Stimulated activated CD8-positive, alpha-beta memory T cell treated with anti-CD3 and anti-CD28 coated beads, Interleukin-7, amount 100 ng/mL, for 1 hour (primary cell): ENCODE measurements around the gene TMC5.

Source experiments
- DNase-seq, 2 donors: peaks; one replicate each; pipeline ENCODE4 v3.0.0-alpha.2; 2020; ENCODE audit warnings: low read depth in 2 of 2

The TMC5 gene

DNA sequence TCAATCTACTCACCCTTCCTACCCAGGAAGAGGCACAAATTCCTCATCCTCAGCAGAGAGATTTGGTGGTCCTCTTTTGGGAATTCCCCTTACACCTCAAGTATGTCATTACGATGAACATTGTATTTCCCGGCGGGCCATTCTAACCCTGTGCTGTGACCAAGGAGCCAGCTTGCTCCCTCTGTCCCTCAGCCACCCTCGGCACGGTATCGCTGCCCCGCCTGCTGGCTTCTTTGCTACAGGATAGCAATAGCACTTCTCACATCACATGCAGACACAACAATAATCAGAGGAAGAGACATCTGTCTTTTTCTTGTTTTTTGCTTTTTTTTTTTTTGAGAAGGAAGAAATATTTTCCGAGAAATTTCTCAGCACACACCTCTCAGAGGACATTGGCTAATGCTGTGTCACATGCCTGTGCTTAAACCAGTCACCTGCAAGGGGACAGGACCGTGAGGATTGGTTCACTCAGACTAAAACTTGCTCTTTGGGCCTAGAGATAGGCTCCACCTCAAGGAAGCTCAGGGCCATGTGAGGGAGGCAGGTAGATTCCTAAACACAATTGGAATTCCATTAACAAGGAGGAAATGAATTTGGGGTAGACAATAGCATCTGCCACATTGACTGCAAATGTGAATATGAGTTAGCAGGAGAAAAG lies 41.2 kb downstream of the TMC5 start:
- DNase-seq: no peak

- no peak for DNase-seq
Measured at GRCh38 chr16:19460397-19460796, 42.7 kb downstream of the TMC5 start.

DNA sequence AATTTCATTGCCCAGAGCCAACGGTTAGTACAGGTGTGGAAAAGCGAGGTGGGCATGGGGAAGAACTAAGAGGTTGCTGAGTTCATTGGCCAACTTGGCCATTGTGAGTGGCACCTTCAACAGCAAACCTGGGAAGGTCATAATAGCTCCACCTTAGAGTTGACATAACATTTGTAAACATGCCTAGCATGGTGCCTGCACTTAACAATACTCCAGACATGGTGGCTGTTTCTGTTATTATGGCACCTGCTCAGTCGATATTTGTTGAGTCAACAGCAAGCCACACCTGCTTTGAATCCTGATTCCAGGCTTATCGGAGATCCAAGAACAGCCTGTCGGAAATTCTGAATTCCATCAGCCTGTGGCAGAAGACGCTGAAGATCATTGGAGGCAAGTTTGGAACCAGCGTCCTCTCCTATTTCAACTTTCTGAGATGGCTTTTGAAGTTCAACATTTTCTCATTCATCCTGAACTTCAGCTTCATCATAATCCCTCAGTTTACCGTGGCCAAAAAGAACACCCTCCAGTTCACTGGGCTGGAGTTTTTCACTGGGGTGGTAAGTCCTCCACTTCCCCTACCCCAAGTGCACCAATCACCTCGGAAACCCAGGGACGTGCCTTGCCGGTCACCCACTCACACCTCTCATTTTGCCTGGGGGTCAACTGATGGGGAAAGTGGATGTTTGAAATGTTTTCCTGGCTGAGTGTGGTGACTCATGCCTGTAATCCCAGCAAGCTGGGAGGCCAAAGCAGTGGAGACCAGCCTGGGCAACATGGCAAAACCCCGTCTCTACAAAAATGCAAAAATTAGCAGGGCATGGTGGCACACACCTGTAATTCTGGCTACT lies 46.0 kb downstream of the TMC5 start:
- no peak for DNase-seq

DNA sequence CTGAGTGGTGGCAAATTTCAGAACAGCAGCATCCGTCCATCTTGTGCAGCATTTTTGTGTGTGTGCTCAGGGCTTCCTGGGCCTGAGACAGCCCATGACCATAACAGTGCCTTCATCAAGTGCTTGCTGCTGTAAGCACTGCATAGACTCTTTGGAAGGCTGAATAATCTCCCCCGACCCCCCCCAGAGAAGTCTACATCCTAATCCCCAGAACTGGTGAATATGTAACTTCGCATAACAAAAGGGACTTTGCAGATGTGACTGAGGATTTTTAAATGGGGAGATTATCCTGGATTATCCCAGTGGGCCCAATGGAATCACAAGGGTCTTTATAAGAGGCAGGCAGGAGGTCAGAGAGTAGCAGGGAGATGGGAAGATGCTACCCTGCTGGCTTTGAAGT lies 50.6 kb downstream of the TMC5 start:
- no peak for DNase-seq

DNA sequence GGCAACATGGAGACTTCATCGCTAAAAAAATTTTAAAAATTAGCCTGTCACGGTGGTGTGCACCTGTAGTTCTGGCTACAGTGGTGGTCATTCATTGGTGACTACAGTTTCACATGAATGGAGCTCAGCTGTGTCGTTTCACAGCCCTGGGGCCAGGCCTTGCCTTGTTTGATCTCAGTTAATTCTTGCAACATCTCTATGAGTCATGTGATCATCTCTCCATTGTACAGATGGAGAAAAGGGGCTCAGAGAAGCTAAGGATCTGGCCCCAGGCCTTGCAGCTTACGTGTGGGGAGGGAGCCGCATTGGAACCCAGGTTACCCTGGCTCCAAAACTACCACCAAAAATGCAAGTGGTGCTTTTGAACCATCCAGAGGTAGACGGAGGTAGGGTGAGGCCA lies 54.8 kb downstream of the TMC5 start:
- DNase-seq: no peak

- DNase-seq: no peak
Measured at GRCh38 chr16:19474617-19475016, 56.9 kb downstream of the TMC5 start.

GRCh38 chr16:19478505-19478904 lies 60.8 kb downstream of the TMC5 start:
- no peak for DNase-seq

- no peak for DNase-seq
Measured at GRCh38 chr16:19479302-19479721, 61.6 kb downstream of the TMC5 start.

DNA sequence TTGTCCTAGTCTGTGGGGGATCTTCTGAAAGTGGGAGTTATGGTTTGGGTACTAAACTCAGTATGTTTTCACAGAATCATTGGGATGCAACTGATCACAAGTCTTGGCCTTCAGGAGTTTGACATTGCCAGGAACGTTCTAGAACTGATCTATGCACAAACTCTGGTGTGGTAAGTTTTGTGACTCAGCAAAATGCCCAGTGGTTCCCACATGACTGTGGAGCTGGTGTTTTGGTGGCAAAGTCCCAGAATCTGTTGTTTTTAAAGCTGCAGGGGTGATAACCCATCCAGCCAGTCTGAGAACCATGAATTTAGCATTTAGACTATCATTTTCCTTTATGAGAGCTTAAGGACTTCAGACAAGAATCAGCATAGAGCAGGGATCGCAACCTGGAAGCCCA lies 63.6 kb downstream of the TMC5 start:
- DNase-seq: no peak

GRCh38 chr16:19481769-19482168 lies 64.1 kb downstream of the TMC5 start:
- DNase-seq: no peak

DNA sequence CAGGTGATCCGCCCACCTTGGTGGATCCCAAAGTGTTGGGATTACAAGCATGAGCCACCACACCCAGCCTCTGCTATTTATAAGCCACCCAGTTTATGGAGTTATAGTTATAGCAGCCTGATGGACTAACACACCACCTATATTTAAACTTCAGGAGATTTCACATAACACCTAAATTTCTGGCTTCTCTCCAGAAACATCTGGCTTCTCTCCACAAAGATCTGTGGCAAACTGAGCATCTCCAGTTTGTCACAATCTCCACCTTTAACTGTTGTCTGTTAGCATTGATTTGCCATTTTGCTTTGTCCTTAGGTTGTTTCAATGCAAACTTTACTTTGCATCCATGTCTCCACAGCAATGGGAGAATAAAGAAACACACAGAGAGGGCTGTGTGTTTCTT lies 64.6 kb downstream of the TMC5 start:
- DNase-seq: no peak

- no peak for DNase-seq
Measured at GRCh38 chr16:19484096-19484495, 66.4 kb downstream of the TMC5 start.

GRCh38 chr16:19485611-19486010 lies 67.9 kb downstream of the TMC5 start:
- no peak for DNase-seq

- DNase-seq: no peak
Measured at GRCh38 chr16:19486051-19486450, 68.4 kb downstream of the TMC5 start.

GRCh38 chr16:19486750-19487325 lies 69.2 kb downstream of the TMC5 start:
- no peak for DNase-seq

- DNase-seq: no peak
Measured at GRCh38 chr16:19488213-19488640, 70.5 kb downstream of the TMC5 start.

DNA sequence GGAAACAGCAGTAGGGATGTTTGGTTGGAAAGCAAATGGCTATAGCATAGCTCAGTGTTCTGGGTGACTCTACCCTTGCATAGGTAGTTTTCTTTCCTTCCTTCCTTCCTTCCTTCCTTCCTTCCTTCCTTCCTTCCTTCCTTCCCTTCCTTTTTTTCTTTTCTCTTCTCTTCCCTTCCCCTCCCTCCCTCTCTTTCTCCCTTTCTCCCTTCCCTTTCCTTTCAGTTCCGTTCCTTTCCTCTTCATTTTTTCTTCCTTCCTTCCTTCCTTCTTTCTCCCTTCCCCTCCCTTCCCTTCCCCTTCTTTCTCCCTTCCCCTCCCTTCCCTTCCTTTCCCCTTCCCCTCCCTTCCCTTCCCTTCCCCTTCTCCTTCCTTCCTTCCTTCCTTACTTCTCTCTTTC lies 72.9 kb downstream of the TMC5 start:
- DNase-seq: no peak

- no peak for DNase-seq
Measured at GRCh38 chr16:19497176-19497575, 79.5 kb downstream of the TMC5 start.

DNA sequence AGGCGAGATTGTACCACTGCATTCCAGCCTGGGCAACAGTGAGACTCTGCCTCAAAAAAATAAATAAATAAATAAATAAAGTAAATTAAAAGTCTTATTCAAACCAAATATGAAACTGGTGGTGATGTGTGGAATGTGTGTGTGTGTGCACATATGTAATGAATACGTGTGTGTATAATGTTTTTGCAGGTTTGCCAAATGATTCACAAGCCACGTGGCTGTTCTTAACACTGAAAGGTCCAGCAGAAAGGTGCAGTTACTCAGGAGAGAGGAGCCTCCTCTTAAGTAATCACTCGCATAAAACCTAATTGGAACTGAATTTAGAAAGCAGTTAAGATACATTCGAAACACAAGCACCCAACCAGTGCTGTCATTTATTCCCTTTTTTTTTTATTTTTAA lies 81.3 kb downstream of the TMC5 start:
- DNase-seq: no peak

GRCh38 chr16:19499481-19499880 lies 81.8 kb downstream of the TMC5 start:
- no peak for DNase-seq

DNA sequence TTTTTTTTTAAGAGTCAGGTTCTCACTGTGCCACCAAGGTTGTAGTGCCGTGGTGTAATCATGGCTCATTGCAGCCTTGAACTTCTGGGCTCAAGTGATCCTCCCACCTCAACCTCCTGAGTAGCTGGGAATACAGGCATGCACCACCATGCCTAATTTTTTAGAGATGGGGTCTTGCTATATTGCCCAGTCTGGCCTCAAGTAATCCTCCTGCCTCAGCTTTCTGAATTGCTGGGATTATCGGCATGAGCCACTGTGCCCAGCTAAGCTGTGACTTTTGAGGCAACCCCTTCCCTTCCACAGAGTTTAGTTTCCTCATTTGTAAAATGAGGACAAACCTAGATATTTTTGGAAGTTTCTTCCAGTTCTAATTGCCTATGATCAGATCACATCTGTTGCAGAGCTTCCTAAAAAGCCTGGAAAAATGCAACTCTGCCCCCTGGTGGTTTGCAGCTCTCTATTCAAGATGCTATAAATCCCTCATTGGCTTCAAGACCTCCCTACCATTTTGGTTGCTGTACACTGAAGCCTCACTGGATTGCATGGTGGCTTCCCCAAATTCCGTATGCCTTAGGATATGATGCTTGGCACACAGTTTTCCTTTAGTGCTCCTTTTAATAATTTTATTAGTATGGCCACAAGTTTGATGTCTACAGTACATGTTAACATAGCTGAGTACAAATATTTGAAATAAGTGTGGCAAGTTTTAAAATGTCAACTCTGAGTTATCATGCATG lies 84.9 kb downstream of the TMC5 start:
- peak in 1 of 2 donors; percentile 39 for DNase-seq

DNA sequence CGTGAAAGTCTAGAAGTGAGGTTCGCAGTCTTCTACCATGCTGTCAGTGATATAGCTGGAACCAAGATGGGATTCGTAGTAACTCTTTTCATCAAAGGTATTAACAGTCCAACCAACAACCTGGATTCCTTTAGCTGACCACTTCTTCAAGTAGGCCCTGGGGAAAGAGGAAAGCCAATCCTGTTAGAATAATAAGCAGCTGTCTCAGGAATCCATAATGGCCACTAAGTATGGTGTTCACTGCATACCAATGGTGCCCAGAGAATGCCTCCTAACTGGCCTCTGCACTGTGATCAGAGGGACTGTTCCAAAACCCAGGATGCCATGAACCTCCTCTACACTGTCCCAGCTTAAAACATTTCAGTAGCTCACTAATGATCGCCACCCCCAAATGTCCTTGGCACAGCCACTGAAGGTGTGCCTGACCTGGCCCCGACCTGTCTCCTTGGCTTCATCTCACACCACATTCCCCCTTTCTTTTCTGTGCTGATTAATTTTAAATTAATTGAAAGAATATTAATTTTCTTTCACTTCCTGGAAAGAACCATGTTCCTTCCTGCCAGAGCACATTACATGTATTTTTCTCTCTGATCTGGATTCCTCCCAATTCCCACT lies 85.9 kb downstream of the TMC5 start:
- DNase-seq: no peak
